HS-5 (cell line): ENCODE measurements around the gene EHD1.

Experiments used
- DNase-seq: peaks from one replicate; pipeline ENCODE4 v3.0.0-alpha.2; 2012; ENCODE audit warnings: low read depth

Gene EHD1

DNA sequence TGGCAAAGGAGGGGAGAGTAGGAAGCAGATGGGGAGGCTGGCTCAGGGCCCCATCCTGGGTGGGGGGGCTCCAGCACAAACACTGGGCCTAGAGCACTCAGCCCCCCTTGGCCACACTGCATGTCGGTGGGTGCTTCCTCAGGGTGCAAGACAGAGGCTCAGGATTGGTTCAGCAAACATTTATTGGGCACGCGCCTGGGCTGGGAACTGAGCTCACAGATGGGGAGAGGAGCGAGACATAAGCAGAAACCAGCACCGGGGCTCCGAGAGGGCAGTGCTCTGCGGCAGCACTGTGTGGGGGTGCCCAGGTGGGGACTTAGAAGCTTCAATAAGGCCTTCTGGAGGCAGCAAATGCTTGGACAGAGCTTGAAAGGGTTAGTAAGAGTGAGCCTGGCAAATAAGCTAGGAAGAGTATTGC lies 12.1 kb upstream of the EHD1 start:
- DNase-seq = no peak

DNA sequence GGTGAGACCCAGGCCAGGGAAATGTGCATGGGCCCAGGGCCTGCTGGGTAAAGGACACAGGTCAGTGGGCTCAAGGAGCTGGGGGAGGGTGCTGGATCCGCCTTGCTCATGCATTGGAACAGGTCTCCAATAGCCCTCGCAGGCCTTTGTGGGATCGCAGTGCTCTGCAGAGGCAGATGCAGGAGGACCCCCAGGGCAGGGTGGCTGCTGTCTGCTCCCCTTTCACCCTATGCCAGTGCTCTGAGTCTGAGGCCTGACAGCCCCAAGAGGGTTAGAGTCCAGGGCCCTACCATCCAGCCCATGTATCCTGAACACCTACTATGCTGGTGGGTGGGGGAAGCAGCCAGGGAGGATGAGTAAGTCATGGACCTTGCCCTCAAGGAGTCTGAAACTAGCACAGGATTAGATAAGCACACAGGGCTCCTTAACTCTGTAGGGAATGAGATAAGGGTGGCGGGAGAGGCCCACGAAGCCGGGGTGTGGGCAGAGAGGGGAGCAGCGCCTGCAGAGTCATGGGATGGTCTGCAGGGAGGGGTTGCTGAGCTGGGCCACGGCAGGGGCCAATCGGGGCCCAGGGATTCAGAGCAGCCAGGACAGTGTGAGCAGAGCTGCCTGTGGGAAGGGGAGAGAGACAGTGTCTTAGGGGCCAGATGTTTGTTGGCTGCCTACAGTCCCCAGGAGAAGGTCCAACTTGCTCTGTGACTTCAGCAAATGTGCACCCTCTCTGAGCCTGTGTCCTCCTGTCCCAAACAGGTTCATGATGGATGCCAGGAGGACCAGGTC lies 10.5 kb upstream of the EHD1 start:
- no peak for DNase-seq

DNA sequence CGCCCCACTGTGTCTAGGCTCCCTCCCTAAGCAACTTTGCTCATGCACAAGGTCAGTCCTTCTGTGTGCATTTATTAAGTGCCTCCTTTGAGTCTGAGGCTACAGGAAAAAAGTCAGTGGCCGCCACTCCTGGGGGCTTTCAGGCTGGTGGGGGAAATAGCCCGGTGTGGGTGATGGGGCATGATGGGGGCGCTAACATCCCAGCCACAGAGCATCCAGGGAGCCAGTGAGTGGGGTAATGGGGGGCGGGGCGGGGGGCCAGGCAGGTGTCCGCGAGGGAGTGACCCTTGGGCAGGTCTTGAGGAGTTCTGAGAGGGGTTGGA lies 9.9 kb upstream of the EHD1 start:
- DNase-seq = no peak

DNA sequence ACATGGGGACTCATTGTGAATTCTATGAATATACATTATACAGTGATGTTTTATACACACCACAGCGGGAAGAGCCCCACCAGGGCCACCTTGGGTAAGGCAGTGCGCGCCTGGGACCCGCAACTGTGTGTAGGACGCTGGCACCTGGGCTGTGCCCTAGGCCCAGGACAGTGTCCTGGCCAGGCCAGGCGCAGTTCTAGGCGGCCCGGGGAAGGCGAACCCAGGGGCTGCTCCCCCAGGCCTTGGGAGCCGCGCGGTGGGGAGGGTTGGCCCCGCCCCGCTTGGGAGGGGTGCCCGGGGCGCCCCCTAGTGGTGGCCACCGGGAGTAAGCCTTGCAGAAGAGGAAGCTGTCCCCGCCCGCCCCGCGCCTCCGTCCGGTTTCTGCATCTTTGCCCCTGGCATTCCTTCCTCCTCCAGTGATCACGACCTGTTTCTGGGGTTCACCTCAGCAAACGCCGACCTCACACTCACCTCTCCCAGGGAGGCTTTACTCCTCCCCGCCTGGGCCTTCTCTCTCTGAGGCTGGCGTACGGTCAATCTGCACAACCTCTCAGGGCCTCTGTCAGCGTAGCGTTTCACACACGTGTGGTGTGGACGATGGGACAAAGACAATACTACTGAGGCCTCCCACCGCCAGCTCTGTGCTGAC lies 9.5 kb upstream of the EHD1 start:
- no peak for DNase-seq

DNA sequence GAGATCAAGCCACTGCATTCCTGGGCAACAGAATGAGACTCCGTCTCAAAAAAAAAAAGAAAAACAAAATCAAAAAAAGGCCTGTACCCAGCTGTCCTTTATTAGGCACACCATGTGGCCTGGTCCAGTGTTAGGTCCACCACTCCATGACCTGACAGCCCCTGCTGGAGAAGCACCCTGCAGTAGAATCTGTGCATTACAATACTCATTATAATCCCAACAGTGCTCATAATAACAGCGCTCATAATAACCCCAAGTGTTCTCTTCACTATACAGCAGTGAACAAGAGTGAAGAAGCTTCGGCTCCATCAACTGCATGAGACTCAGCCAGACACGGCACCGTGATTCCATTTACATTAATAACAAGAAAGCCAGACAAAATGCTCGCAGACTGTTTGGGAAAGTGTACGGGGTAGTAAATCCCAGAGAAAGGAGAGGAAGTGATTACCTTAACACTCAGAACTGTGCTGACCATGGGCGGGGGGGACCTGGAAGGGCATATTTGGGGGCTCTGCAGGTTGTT lies 8.9 kb upstream of the EHD1 start:
- no peak for DNase-seq

DNA sequence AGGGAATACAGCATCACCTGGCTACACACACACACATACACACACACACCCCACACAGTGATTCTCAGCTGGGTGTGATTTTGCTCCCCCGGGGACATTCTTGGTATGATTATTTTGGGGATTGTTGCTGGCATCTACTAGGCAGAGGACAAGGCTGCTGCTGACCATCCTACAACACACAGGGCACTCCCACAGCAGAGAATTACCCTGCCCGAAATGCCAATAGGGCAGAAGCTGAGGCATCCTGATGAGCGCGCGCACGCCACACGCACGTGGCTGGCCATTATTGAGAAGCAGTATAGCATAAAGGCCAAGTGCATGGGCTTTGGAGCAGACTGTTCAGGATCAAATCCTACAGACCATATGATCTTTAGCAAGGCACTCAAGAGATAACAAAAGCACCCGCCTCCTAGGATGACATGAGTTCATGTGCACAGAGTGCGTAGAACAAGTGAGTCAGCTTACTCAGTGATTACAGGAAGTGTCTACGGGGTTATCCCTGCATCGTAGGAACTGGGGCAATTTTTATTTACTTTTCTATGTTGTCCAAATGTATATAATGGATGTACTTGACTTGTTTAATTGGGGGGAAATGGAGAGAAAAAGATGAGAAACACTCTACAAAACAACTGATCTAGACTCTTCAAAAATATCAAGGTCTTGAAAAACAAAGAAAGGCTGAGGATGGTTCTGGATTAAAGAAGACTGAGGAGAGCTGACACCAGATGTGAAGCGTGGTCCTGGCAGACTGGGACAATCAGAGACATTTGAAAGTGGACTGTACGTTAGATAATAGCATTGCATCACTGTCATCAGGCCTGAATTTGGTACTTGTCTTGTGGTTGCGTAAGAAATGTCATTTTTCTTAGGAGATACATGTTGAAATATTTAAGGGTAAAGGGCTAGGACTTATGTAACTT lies 7.2 kb upstream of the EHD1 start:
- DNase-seq = peak; percentile 42

DNA sequence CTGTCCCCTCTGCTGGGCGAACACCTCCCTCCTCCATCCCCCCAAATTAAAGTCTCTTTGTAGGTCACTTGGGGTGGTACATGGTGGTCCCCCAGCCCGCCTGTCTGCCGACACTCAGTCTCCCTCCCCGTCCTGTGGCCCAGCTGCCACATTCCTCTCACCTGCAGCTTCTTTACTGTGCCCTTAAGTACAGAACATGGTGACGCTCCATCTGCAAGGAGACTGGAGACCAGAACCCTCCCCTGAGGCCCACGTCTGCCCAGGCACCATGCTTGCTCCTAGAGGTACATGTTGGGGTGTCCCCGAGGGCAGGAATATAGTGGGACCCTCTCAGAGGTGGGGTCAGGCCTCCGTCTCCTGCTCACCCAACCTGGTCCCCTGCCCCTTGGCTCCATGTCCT lies 5.6 kb upstream of the EHD1 start:
- DNase-seq = no peak

DNA sequence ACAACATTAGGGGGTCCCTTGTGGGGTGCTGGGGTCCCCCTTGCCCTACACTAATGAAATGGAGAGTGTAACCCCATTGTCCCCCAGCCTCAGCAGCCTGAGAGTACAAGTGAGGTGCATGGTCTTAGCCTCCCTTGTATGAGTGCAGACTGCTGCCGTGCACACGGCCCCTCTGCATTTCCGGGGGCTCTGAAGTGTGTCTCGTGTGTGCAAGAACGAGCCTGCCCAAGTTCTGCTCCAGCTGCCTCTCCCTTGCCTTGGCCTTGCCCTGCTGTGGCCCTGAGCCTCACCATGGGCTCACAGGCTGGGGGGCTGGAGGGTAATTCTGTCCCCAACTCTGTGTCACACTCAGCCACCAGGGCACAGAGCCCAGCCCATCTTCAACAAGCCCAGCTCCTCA lies 5.2 kb upstream of the EHD1 start:
- no peak for DNase-seq

DNA sequence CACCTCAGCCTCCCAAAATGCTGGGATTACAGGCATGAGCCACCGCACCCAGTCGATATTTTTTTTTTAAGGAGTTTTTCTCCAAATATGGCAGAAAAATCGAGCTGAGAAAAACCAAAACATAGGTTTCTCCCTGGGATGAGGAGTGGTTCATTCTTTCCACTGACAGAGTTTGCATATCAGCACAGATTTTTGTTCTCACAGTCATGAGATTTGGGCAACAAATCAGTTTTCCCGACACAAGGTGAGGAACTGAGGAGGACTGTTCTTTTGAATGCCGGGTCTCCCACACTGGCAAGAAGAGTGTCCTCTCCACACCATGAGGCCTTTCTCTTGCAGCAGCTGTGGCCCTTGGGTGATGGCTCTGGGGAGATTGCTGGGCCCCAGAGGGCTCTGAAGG lies 3.8 kb upstream of the EHD1 start:
- no peak for DNase-seq

DNA sequence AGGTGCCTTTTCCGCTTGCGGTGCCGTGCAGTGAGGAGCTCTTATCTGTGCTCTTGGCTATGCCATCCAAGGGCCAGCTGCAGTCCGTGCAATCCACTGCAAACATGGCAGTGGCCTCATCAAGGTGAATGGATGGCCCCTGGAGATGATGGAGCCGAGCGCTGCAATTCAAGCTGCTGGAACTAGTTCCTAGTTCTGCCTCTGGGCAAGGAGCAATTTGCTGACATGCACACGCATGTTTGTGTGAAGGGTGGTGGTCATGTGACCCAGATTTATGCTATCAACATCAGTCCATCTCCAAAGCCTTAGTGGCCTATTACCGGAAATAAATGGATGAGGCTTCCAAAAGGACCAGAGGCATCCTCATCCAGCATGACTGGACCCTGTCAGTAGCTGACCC lies 3.1 kb upstream of the EHD1 start:
- no peak for DNase-seq

DNA sequence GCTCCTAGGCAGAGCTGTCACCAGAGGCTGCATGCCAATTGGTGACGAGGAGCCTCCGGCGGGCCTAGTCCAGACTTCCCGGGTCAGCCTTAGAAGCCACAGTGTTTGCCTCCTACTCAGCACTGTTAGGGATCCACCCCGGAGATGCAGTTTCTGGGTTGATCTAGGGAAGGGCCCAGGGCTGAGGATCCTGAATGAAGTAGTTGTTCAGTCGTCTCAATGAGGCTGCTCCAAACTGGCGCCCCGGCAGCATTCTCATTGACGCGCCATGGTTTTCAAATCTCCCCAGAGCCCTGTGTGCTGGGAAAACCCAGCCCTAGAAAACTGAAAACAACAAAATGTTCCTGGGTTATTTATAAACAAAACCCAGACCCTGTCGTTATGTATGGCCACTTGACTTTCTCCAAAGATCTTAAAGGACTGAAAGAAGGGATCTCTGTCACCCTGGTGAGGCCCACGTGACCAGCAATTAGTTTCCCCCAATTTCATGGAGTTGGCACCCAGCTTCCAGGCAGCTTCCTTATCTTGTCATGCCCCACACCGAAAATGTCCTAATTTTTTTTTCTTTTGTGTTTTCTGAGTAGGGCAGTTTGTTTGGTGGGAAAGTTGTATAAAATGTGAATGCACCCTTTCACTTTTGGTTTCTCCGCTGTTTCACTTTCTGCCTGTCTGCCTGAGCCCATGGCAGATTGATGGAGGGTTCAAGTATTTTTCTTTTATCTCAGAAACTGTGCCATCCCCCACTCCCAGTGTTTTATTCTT lies 2.0 kb upstream of the EHD1 start:
- DNase-seq = no peak

DNA sequence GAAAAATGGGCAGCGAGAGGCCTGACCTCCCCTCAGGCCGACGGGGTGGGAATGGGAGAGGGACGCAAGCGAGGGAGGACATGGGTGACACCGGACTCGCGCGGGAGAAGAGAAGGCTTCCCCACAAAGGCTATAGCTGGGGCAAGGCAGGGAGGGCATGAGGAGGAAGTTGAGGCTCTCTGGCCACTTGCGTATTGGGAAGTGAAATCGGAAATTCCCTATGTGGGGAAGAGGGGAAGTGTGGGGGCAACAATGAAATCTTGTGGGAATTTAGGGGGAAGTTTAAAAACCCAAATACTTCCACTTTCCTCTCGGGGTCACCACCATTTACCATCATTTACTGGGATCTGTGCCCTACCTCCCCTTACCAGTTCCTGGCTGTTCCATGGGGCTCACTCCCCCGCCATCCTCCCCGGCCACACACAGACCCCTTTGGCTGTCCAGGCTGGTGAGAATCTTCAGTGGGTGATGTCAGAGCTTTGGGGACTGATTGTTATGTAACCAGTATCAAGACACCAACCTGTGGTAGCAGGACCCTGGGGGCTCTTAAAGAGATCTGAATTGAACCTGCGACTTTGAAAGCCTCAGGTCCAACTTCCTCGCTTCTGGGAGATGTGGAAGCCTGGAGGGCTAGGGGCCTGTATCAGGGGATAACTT lies 951 bp upstream of the EHD1 start:
- DNase-seq = no peak

DNA sequence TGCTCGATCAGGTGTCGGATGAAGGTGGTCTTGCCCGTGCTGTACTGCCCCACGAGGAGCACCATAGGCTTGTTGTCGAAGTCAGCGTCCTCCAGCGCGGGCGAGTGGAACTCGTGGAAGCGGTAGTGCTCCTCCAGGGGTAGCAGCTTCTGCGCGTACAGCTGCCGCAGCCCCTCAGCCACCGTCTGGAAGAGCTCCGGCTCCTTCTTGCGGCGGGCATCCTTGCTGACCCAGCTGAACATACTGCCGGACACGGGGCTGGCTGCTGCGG lies 263 bp downstream of the EHD1 start:
- no peak for DNase-seq

DNA sequence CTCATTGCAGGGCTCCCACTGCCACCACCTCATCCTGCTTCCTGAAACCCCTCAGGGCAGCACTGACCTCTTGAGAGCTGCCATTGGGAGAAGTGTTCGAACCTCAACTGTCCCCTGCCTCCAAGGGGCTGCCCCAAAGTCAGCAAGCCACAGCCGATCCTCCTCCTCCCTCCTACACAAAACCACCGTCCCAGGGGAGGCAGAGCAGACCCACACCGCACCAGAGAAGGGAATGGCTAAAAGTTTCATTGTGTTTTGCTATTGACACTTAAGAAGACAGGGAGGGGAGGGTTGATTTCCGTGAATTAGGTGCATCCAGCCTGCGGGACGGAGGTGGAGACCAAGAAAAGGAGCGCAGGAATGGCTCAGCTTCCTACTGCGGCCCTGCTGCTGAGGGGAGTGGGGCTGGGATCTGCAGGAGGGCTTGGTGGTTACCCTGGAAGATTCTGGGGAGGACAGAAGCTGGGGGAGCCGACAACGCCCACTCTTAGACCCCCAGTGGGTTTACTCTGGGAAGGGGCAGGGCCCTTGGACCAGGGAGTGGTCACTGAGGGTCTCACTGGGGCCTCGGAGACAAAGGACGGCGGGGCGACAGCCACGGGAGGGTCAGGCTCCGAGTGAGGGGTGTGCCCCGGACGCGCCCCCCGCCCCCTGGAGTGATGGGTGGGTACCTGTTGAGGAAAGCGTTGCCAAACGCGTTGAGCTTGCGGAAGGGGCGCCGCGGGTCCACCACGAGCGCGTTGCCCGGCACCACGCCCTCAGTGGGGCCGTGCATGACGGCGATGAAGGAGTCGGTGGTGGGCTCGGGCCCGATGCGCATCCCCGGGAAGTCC lies 815 bp downstream of the EHD1 start:
- no peak for DNase-seq

DNA sequence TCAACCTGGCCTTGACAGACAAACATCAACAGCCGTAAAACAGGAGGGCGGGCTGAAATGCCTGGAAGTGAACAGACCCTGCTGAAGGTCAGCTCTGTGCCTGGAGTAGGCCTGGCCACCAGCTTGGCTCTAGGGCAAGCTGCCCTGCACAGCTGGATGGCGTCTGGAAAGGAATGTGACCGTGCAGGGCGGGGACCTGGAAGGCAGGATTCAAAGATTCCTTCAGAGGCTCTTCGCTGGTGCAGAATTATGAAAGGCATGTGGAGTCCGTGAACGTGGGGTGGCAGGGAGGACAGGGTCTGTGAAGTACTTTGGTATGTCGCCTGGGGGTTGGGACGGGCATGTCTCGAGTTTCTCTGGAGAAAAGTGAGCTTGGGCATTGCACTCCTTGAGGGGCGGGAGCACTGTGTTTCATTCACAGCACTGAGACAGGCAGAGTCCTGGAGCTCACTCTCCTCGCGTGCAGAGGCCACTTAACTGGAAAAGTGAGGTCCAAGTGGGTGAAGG lies 1.5 kb downstream of the EHD1 start:
- DNase-seq = peak; percentile 26

DNA sequence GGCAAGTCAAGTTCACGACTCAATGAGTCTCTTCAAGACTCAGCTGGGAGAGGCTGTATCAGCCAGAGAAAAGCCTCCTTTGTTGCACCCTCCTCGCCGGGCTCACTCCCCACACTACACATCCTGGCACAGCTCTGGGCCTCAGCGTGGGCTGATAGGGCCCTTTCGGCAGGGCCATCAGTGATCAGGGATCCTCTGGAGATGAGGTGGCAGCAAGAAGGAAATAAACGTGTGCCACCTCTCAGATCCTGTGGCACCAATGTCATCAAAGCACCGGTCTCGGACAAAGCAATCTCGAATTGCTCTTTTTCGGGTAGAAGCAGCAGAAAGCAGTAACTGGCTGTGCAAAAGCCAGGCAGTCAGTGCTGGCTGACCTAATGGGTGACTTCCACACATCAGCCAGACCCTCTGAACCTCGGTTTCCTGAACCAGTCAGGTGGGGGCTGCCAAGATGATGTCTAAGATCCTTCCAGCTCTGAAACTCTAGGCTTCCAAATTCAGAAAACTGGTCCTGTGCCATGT lies 2.1 kb downstream of the EHD1 start:
- no peak for DNase-seq

DNA sequence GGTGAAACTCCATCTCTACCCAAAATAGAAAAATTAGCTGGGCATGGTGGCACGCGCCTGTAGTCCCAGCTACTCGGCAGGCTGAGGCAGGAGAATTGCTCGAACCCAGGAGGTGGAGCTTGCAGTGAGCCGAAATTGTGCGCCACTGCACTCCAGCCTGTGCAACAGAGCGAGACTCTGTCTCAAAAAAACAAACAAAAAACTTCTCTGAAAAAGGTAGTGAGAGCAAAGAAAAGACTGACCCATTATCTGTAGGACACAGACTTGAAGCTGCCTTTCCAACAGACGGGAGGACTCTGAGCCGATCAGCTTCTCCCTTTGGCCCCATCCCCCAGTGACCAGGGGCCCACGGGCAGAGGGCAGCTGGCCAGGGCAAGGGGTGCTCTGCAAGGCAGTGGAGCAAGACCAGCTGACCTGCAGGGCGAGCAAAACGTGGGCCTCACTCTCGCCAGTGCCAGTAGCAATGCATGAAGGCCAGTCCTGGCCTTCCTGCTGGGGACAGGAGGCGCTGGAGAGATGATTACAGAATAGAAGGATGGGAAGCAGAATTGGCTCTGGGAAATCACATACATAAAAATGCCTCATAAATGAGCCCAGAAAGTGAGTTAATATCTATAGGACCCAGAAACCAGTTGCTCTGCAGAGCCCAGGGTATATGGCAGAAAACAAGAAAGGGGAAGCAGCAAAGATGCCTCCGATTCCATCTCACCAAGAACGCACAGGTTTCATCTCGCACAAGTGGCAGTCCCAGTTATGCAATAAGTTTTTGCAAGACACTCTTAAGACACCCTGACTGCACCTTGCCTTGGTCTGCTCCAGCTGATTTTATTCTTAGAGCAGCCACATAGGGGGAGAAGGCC lies 2.8 kb downstream of the EHD1 start:
- no peak for DNase-seq

DNA sequence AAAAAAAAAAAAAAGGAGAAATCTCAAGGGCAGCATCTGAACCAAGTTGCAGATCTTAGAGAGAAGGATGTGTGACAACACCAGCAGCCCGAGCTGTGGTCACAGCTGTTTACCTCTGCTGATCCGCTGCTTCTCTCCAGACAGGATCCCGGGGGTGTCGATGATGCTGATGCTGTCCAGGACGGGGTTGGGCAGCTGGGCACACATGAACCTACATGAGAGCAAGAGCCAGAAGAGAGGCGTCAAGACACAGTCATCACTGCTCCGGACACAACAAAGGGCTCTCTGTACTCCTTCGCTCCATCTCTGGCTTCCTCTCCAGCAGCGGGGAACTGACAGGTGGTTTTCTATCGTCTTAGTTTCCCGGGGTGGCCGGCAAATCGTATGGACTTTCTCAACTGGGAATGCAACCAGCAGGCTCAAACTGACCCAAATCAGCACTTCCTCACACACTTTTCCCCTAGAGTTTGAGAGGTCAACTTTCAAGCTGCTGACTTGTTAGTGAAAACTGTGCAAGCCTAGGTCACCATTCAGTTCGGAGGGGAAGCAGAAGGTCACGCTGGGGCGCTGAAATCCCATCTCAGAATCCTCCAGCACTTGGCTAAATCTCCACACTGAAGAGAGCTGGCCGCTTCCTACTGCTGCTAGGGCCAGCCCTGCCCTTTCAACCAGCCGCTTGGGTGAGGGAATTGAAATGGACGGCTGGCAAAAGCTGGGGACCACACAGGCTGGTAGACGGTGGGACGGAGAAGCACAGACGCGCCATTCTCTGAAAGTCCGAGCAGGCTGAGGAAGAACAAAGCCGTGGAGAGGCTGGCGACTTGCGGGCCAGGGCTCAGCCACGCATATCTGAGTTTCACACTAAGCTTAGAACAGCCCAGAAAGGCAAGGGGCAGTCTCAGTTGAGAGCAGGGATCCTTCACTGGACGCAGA lies 3.8 kb downstream of the EHD1 start:
- DNase-seq = no peak
